ENCODE results near the gene NID1.

Gene NID1

DNA sequence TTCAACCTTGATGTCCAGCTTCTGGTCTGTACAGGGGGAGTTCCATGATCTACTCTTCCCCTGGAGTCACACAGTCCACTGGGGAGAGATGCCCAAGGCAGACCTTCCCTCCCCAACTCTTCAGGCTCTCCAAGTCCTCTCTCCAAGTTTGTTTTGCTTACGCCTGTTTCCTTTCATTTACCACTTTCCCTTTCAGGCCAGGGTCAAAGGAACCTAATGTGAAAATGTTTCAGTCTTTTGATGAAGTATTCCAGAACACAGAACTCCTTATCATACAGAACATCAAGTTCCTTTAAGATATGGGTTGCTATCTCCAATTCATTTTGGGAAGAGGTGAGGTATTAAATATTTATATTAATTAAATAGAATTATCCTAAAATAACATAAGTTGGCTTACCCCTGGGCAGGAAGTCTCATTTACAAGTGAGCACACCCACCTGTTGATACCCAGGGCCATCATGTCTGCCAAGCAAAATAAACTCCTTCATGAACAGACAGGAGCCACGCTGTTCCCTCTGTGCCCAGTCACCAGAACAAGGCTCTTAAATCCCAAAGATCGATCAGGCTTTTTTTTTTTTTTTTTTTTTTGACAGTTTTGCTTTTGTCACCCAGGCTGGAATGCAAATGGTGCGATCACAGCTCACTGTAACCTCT, 116.0 kb downstream of the NID1 start:
- Mint-ChIP-seq H3K36me3 (ENCODE audit: low read depth) (no peaks in the 10 kb centered on the region), H3K27ac (no peak overlapping the region), H3K9me3 (no peaks in the 10 kb centered on the region), H3K4me1 (no peaks in the 10 kb centered on the region), H3K4me3 (no peak overlapping the region), H3K27me3 (ENCODE audit: low read depth) (peaks cover 3% of the 10 kb centered on the region)
- TF ChIP-seq, protein P1, sequence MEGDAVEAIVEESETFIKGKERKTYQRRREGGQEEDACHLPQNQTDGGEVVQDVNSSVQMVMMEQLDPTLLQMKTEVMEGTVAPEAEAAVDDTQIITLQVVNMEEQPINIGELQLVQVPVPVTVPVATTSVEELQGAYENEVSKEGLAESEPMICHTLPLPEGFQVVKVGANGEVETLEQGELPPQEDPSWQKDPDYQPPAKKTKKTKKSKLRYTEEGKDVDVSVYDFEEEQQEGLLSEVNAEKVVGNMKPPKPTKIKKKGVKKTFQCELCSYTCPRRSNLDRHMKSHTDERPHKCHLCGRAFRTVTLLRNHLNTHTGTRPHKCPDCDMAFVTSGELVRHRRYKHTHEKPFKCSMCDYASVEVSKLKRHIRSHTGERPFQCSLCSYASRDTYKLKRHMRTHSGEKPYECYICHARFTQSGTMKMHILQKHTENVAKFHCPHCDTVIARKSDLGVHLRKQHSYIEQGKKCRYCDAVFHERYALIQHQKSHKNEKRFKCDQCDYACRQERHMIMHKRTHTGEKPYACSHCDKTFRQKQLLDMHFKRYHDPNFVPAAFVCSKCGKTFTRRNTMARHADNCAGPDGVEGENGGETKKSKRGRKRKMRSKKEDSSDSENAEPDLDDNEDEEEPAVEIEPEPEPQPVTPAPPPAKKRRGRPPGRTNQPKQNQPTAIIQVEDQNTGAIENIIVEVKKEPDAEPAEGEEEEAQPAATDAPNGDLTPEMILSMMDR (IDR thresholded peaks at IDR 0.05; ENCODE audit: unreplicated experiment in 3 of 3): no peak

DNA sequence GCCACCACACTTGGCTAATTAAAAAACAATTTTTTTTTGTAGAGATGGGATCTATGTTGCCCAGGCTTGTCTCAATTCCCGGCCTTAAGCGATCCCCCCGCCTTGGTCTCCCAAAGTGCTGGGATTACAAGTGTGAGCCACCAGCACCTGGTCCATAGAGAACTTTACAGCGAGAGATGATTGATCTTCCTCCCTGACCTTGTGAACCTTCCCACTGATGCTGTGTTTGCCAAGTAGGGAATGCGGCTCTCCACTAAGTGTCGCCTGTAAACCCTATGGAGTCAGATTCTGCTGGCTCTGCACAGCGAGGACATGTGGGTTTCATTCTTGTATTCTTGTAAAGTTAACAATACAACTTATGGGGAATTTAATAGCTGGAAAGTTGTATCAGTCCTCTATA, 116.9 kb downstream of the NID1 start:
- H3K27me3 Mint-ChIP-seq (ENCODE audit: low read depth): peaks cover 3% of the 10 kb centered on the region
- H3K4me1 Mint-ChIP-seq: no peaks in the 10 kb centered on the region
- H3K27ac Mint-ChIP-seq: no peak overlapping the region
- H3K4me3 Mint-ChIP-seq: no peak overlapping the region
- no peaks in the 10 kb centered on the region for H3K9me3 Mint-ChIP-seq
- no peaks in the 10 kb centered on the region for H3K36me3 Mint-ChIP-seq (ENCODE audit: low read depth)
- TF ChIP-seq, protein P1 (IDR thresholded peaks at IDR 0.05; ENCODE audit: unreplicated experiment in 3 of 3): no peak

DNA sequence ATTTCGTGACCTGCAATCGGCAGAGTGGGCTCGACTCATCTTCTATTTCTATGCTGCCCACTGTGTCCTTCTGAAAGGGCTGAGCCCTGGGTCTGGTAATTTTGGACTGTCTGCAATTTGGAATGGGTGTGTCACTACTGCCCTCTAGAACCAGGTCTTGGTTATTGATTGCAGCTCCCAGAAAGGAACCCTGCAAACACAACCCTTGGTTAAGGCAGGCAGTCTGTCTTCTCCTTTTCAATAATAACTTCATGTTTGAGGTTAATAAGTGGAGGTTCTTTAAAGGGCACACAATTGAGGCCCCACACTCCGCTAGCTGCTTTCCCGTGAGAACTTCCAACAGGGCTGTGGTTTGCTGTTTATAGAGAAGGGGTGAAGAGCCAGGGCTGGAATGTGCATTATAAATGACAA, 118.3 kb downstream of the NID1 start:
- no peak overlapping the region for H3K27ac Mint-ChIP-seq

DNA sequence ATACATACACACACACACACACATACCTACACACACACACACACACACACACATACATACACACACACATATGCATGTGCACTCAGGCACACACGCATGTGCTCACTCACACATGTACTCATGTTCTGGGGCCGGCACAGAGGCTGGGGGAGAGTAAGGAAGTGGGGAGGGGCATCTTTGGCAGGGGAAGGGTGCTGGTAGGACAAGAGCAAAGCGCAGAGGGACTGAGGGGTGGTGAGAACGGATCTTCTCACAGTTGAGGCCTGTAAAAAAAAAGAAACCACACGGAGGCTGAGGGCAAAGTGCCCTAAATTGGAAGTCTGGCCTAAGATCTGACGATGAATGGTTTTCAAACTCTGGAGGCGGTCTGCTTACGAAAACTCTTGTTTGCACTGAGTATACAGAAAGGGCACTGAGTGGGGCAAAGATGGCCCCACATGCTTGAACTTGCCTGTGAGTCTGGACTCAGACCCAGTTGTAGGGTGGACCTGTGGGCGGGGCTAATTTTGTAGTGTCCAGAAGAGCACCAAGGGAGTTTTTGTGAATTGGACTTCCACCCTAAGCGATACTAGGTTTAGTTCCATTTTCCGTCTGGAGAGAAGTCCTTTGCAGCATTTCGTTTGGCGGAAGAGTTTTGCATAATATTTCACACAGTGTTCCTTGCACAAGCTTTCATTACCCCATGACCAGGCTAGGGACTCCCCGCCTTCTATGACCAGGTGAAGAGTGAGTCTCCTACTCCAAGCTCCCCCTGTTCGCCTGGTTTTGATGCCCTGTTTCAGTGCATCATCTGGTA, 118.9 kb downstream of the NID1 start:
- TF ChIP-seq, protein P1 (IDR thresholded peaks at IDR 0.05; ENCODE audit: unreplicated experiment in 3 of 3): no peak
- Mint-ChIP-seq H3K36me3 (ENCODE audit: low read depth) (no peaks in the 10 kb centered on the region), H3K9me3 (no peaks in the 10 kb centered on the region), H3K4me3 (no peak overlapping the region), H3K27ac (no peak overlapping the region), H3K27me3 (ENCODE audit: low read depth) (peaks cover 3% of the 10 kb centered on the region), H3K4me1 (no peaks in the 10 kb centered on the region)

More for the DNA sequence above, 118.3 kb downstream of the NID1 start:
- H3K27me3 Mint-ChIP-seq (ENCODE audit: low read depth): peaks cover 3% of the 10 kb centered on the region
- TF ChIP-seq, protein P1 (IDR thresholded peaks at IDR 0.05; ENCODE audit: unreplicated experiment in 3 of 3): no peak
- no peaks in the 10 kb centered on the region for H3K36me3 Mint-ChIP-seq (ENCODE audit: low read depth)
- H3K4me3 Mint-ChIP-seq: no peak overlapping the region
- H3K4me1 Mint-ChIP-seq: no peaks in the 10 kb centered on the region
- H3K9me3 Mint-ChIP-seq: no peaks in the 10 kb centered on the region

DNA sequence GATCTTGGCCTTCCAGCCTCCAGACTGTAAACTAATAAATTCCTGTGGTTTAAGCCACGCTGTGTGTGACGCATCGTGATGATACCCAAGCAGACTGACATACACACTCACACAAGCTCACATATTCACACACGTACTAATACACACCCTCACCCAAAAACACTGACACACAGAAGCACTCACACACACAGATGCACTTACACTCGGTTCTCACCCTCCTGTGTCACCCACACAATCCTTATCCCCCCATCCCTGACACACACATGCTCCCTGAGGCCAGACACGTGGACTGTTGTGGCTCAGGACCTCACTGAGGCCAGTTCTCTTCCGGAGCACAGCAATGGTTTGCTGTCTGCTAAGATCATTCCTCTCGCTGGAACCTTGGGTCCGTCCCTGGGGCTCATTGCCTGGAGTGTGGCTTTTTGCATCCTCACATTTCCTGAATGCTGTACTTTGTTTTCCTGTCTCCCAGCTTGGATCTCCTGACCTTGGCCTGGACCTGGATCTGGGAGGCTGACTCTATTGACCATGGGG, 121.2 kb downstream of the NID1 start:
- TF ChIP-seq, protein P1 (IDR thresholded peaks at IDR 0.05; ENCODE audit: unreplicated experiment in 3 of 3): no peak
- H3K4me1 Mint-ChIP-seq: no peaks in the 10 kb centered on the region
- H3K4me3 Mint-ChIP-seq: no peak overlapping the region
- no peaks in the 10 kb centered on the region for H3K36me3 Mint-ChIP-seq (ENCODE audit: low read depth)
- no peak overlapping the region for H3K27ac Mint-ChIP-seq
- no peaks in the 10 kb centered on the region for H3K9me3 Mint-ChIP-seq
- H3K27me3 Mint-ChIP-seq (ENCODE audit: low read depth): peaks cover 6% of the 10 kb centered on the region

Measured in nephron (organoid).